HCEC 1CT (cell line): ENCODE data around the gene CYB5R2.
"Not testable (repeated sequence)": the region's sequence is repeated elsewhere in the genome, so short reads cannot be mapped to it uniquely, and the experiment has no call there.

Source experiments
- DNase-seq: peaks from one replicate; pipeline ENCODE4 v3.0.0-alpha.2; 2017

CYB5R2 gene

DNA sequence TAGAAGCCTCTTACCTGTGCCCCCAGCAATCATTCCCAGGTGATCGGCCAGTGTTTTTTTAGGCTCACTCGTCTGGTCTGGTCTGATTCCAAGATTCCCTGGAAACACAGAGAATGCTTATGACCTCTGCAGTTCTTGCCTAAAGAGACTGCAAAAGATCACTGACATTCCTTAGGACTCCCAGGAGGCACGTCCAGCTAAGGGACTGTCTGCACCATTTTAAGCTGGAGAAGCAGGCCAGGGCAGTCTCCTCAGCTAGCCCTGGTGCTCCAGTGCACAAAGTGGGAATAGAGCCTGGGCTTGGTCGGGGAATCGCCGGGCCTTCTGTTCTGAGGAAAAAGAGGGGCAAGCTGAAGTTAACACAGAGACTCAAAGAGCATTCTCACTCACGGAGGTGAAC lies 4.8 kb downstream of the CYB5R2 start:
- DNase-seq: no peak

DNA sequence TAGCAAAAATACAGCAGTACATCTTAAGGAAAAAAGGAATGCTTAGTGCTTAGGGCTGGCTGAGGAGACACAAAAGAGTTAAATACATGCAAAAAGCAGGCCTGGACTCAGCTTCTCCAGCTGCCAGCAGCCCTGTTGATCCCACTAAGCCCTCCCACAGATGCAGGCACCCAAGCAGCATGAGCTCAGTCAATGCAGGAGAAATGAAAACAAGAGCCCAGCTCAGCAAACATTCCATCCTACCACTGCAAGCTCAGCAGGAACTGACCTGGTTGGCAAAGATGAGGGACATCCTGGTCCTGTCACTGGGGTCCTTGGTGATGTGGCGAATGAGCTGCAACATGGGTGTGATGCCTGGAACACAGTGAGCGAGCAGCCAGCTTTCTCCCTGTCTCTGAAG lies 5.8 kb downstream of the CYB5R2 start:
- DNase-seq: no peak

GRCh38 chr11:7666292-7666866 lies 6.9 kb downstream of the CYB5R2 start:
- no peak for DNase-seq

DNA sequence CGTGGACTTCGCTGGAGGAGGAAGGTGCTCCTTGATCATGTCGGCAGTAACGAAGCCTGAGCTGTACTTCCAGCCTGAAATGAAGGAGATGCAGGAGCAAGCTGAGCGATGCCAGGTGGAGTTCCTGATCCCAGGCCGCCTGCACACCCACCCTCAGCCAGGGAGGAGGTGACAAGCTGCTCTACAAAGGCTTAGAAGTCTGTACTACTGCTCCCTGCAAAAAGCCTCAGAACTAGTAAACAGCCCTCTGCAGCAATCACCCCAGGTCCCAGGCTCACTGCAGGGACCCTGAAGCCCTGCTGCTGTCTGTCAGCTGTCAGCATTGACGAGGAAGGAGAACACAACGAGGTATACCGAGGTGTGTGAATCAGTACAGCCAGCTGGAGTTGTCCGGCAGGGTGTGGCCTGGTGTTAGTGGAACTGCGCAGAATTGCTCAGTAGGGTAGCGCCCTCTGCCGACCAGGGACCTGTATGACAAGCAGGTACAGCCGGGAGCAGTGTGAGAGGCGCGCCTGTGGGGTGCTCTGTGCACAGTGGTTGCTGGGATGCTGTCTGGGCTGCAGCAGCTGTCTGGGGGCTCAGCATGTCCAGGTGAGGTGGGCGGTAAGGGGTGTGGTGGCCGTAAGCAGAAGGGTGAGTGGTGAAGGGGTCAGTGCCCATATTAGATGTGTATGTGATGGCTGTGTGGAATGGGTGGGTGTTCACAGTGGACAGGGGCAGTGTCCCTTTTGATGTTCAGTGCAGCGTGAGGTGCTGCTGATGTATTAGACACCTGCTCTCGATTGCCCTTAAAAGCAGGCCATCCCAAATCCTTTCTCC lies 7.6 kb downstream of the CYB5R2 start:
- DNase-seq: peak; percentile 61

DNA sequence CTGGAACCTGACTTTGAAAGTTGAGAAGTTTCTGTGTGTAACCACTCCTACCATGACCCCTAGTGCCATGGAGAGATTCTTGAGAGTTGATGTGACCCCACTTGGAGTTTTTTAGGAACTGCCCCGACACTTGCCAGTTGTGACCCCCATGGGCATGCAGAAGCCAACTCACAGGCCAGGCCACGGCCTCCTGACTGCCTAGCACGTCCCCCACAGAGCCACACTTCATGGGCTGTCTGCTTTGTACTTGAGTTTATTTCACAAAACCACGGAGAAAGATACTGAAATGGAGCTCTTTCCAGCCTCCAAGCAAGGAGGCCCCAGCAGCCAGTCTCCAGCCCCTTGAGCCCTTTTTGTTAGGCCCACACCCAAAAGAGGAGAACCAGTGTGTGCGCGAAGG lies 8.4 kb downstream of the CYB5R2 start:
- DNase-seq: no peak

- DNase-seq: not testable (repeated sequence)
Measured at GRCh38 chr11:7663531-7663930, 9.8 kb downstream of the CYB5R2 start.

DNA sequence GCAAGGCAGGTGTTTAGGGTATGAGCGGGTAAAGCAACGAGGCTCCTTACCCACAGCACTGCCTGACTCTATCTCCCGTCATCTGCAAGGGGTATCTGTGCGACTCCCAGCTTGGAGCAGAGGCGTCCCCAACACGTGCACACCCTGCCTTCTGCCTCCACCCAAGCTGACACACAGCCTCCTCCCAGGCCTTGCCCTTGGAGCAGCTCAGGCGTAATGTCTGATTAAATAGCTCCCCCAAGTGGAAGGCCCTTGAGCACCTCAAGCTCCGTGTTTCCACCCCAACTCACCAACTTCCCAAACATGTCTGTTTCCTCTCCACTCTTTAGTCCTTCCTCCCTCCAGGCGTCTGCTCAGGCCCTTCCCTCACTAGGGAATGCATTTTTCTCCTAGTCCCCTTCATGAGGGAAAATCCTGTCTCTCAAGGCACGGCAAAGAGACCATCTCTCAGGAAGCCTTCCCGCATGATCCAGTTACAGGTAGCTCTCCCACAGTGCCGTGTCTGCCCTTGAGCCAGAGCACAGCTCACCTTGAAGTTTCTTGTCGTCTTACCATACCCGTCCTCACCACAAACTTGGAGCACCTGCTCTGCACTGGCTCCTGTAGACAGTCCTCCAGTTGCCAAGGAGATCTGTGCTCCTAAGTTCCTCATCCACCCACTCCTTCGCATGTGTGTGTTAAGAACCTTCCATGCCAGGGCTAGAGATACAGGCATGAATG lies 15.8 kb downstream of the CYB5R2 start:
- peak; percentile 55 for DNase-seq

DNA sequence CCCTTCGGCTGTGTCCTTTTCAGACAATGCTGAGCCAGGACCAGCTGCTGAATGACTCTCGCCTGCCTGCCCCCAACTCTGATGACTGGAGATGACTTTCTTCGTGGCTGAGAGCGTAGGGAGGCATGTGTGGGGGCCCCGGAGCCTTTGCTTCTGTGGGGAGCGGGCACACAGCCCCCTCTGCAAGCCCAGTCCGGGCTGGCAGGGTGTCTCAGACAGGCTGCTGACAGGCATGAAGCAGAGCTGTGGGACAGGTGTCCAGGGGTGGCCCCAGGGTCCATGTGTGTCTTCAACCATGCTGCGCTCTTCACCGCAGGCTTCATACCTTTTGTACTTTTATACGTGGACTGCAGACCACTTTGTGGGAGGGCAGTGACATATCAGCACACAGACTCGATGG lies 16.6 kb downstream of the CYB5R2 start:
- no peak for DNase-seq

DNA sequence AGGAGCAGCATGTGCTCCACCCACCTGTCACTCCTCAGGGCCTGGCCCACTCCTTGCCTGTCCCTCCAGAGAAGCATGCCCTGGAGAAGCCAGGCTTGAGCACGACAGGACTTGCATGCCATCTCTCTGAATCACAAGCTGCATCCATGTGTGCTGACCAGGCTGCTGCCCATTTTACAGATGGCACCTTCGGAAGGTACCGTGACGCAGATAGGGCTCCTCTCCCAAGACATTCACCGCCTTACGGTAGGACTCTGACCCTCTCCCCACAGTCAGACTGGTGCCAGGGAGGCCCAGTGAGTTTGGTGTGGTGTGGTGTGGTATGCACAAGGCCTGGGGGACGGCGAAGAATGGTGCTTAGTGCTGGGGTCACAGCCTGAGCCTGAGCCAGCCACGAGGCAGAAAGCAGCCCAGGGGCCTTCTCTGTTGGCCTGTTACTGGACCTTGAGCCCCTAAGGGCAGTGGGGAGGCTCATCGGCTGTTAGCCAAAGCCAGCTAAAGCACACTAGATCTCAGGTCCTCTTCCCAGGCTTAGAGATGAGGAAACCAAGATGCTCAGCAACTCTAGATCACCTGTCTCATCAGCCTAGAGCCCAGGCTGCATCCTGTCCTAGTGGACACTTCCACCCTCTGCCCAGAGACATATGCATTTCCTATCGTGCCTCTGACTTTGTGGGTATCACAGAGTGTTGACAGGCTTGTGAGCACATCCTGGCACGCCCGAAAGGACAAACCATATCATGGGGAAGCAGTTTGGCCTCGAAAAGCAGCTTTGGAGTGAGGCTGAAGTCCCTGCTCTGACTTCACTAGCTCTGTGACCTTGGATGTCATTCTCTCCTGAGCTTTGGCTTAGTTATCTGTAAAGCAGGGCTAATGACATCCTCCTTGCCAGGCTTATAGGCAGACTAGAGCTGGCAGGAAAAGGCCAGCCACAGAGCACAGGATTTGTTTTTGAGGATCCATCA lies 17.8 kb downstream of the CYB5R2 start:
- DNase-seq: no peak

DNA sequence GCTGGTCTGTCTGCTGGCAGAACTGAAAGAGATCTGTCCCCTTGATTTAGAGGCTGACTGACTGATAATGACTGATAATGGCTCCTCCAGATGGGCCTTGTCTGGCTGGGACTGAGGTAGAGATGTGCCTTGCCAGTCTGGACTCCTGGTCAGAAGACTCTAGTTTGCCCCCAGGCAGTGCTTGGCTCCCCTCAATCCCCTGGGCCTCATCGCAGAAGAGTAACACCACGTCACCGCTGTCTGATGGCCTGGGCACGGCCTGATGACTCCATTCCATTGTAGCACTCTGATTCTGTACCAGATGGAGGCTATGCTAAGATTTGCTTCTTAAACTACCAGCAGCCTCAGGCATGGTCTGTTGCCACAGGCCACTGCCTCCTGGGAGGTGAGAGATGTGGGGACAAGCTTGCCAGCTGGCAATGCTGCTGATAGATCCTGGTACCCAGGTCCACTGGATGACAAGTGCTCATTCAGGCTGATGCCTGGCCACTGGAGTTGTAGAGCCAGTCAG lies 19.1 kb downstream of the CYB5R2 start:
- no peak for DNase-seq

GRCh38 chr11:7651700-7652099 lies 21.6 kb downstream of the CYB5R2 start:
- no peak for DNase-seq

DNA sequence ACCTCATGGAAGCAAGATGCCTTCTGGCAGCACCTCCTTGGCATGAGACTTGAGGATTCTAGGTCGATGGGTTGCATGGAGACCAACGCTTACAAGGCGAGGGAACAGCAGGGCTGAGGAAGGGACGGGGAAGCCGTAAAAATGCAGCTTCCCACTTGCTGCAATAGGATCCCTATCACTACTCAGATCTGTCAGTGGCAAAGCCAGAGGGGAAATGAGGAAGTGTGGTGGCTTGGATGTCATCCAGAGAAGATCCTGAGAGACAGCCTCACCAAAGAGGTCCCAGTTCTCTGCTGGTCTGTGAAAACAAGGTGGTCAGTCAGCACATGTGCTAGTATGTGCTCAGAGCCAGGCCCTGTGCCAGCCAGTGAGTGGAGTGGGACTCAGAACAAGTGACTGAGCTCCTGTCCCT lies 22.2 kb downstream of the CYB5R2 start:
- DNase-seq: no peak

- DNase-seq: no peak
Measured at GRCh38 chr11:7648264-7648663, 25.0 kb downstream of the CYB5R2 start.

DNA sequence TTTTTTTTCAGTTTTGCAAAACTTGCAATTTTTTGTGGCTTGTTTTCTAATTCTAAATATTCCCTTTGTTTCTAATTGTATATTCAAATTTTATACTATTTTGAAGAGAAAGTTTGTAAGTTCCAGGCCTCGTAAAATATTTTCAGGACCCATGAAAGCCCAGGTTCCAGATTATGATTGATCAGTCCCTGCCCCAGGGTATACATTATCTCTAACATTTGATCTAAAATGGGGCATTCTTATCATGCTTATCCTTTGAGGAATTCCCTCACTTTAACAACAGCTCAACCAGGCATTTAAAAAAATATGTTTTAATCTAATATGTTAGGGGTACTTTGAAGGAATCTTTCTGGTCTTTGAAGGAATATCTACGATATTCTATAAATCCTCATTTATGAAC lies 26.4 kb downstream of the CYB5R2 start:
- DNase-seq: no peak

- no peak for DNase-seq
Measured at GRCh38 chr11:7645206-7645605, 28.1 kb downstream of the CYB5R2 start.

GRCh38 chr11:7643314-7643713 lies 30.0 kb downstream of the CYB5R2 start:
- DNase-seq: no peak

GRCh38 chr11:7642747-7643146 lies 30.6 kb downstream of the CYB5R2 start:
- no peak for DNase-seq

DNA sequence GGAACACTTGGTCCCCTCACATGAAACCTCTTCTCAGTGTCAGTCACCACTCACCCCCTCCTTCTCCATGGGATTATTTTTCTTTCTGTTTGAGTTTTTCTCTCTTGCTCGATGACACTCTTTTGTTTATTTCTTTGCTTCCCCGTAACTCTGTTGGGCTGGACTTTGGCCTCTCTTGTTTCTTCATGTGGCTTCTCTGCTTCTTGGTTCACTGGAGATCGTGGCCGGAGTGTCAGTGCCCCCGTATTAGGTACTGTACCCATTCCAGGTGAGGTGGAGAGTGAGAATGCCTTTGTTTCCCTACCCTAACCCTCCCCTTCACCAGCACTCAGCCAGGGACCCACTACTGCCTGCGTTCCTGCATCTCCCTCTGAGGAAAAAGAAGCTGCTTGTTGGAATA lies 32.5 kb downstream of the CYB5R2 start:
- DNase-seq: no peak

DNA sequence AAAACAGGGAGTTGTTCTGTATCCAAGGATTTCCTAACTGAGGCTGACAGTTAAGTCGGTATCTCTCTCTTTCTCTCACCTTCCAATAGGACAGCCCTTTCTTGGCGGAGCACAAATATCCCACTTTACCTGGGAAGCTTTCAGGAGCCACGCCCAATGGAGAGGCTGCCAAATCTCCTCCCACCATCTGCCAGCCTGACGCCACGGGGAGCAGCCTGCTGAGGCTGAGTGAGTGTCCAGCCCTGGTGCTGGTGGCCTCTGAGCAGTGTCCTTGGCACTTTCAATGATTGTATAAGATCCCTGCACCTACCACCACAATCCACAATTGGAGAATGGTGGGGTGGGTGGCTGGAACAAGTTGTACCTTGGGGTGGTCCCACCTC lies 33.7 kb downstream of the CYB5R2 start:
- no peak for DNase-seq

DNA sequence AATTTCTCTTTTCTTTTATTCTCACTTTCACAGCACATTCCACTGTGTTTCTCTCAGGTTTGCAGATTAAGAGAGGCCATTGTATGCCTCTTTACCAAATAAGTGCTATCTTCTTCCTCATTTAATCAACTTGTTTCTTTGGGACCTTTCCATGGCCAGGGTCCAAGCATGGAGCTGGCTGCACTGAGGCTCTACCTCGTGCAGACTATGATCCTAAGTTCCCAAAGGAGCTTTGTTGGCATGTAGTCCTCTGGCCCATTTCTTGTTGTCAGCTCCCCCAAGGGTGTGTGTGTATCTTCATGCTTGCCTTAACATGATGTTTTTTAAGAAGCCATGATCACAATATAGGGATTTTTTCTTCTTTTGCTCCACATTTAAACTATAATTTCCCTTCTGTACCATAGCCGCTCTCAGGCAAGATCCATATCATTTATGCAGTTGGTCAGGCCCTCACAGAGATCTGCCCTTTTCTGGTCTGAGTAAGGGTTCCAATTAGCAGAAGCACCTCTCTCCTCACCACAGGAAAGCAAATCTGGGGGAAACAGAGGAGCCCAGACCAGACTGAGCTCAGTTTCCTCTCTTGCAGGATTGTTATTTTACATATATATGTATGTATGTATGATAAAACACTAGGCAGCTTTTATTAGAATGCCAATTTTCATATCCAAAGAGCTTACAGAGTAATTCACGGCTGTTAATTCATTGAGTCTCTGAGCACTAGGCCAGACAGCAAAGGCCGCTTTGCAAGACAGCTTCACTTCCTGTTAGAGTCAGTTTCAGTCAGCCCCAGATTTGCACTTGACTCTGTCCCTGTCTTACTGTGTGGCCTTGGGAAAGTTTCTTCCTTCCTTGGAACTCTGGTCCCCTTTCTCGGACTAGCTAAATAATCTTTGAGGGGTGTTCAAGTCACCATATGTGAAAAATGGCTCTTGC lies 34.3 kb downstream of the CYB5R2 start:
- no peak for DNase-seq

DNA sequence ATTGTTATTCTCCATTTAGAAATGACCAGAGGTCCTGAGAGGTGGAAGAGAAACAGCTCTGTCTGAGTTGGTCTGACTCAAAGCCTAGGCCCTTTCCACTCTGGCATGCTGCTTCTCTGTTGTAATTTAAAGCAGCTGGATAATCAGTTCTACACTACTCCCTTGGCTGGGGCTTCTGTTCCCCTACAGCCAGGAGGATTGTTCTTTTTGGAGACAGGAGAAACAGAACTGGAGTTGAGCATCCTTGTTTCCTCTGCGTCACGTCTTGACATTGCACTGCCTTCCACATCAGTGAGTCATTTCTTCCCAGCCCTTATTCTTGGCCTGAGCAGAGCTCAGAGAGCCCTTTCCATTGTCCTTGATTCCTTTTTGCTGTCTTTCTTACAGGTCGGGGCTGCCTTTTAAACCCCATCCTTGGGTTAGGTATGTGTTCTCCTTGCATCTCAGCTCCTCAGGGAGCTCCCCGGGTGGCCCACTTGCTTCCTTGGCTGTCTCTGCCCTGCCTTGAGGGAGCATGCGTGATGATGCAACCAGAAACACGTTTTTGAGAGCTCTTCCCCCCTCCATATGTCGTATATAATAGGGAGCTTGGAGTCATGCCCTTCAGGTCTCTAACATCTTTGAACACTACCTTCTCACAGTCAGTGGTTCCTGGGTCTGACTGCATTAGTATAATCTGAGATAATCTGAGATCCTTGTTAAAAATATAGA lies 35.7 kb downstream of the CYB5R2 start:
- peak; percentile 57 for DNase-seq
